ENCODE measurements around the gene LUC7L3.
"Not testable (repeated sequence)": the region's sequence is repeated elsewhere in the genome, so short reads cannot be mapped to it uniquely, and the experiment has no call there.

LUC7L3 gene

DNA sequence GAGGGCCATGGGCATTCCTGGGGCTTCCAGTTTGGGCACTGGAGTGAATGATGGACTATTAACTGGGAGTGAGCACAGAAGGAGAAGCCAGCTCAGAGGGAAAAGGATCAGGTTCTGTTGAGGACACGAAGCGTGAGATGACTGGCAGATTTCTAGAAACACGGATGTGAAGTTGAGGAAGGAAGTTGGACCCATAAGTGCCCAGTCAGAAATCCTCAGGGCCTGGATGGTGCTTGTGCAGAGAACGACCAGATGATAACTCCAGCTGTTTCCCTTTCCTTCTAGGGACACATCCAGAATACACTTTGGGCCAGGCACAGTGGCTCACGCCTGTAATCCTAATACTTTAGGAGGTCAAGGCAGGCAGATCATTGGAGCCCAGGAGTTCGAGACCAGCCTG, 71.2 kb downstream of the LUC7L3 start:
- no peak for DNase-seq

DNA sequence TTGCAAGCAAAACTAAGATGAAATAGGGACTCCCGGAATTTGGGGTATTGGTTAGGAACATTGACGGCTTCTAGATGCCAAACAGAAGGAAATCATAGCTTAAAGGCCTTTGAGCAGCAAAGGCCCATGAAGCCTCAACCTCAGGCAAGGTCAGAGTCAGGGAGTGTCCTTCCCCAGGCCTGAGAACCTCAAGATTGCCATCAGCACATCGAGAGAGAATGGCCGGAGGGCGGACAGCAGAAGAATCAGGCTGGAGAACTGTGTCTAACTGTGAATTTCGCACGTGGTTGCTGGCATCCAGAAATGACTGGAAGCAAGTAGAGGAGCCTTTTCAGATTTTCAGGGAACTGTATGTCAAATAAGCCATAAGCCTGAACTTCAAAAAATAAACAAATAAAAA, 72.7 kb downstream of the LUC7L3 start:
- DNase-seq = no peak

DNA sequence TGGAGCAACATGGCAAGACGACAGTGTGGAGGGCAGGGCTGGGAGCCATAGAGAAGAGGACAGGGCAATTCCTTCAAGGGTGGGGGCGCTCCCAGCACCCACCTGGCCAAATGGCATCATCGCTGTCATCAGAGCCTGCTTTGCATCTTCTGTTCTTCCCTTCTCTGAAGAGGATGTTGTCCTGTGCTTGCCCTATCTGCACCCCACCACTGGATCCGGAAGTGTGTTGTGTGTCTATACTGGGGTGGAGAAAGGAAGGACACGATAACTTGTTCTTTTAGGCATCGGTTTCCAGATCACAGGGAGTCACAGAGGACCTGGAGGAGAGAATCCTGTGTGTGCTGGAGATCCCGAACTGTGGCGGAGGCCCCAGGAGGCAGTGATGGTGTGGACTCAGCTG, 73.6 kb downstream of the LUC7L3 start:
- DNase-seq = no peak

DNA sequence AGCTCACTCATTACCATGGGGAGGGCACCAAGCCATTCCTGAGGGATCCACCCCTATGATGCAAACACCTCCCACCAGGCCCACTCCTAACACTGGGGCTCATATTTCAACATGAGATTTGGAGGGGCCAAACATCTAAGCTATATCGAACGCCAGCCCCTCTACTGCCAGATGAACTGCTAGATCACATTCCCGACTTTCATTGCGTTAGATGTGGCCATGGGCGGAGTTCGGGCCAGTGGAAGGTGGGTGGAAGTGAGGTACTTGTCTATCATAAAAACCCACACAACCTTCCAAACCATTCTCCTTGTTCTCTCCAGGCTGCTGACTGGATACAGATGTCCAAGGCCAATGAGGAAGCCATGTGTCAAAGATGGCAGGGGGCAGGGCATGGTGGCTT, 75.0 kb downstream of the LUC7L3 start:
- no peak for DNase-seq

DNA sequence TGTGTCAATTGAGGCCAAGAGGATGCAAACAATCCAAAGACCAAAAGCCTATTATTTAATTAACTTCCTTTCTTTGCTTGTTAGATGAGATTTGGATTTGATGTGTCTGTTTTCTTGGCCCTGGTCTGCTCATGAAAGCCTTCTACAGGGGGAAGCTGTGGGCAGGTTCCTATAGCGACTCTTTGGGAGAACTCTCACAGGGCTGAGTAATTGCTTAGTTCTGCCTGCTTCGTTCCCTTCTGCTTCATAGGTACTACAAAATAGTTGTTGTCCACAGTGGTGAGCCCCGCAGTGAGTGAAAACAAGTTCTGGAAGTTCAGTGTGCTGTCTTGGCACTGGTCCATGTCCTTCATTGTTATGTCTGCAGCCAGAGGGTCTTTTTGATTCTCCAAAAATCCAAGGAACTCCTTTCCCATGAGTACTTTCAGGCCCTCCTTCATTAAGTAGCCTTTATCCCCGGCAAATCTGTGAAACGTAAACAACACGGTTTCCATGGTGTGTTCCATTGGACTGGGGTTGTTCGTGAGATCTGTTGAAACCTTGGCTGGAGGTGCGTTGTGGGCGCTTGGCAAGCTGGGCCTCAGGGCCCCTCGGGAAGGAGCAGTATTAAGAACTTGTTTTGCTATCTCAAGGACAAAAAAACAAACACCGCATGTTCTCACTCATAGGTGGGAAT, 77.9 kb downstream of the LUC7L3 start:
- DNase-seq = no peak

DNA sequence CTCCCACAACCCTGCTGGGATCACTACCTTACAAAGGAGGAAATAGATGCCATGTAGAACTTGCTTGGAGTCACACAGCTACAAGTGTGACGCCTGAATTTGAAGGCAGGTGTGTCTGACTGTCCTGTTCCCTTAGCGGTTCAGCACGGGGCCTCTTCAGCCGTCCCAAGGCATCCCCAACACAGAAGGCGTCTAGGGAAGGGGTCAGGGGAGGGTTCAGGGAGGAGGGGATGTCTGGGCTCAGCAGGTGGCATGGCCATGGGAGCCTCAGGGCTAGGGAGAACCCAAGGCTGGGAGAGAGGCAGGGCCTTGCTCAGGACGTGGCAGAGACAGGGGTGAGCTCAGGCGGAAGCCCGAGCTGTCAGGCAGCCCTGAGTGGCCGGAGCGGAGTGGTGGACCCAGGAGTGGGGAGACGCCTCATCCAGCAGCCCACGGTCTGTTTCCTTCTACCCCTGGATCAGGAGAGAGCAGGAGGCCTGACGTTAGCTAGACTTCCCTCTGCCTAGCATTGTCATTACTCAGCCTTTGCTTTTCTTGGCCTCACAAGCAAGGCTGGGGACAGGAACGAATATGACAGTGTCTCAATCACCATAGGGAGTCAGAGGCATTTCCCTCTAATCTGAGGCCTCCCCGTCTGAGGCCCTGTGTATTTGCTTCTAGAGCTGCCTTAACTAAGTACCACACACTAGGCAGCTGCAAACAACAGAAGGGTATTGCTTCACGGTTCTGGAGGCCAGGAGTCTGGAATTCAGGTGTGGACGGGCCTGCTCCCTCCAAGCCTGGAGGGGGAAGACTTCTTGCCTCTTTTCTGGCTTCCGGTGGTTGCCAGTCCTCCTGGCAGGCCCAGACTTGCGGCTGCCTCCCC, 79.3 kb downstream of the LUC7L3 start:
- DNase-seq = no peak

DNA sequence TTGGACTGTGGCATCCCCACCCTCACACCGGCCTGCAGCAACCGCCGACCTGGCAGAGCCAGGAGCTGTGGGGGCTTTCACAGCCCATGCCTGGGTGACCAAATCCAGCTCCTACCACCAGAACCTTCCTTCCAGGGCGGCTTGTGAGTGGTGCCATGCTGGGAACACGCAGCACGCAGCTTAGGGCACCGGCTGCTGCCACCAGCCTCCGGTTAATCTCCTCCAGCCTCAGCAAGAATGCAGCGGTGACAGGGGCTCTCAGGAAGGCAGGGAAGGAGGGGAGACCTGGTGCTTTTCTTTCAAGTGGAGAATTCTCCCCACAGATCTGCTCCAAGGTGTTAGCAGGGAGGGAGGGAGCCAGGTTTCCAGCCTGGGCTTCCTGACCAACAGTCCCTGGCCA, 80.2 kb downstream of the LUC7L3 start:
- no peak for DNase-seq

DNA sequence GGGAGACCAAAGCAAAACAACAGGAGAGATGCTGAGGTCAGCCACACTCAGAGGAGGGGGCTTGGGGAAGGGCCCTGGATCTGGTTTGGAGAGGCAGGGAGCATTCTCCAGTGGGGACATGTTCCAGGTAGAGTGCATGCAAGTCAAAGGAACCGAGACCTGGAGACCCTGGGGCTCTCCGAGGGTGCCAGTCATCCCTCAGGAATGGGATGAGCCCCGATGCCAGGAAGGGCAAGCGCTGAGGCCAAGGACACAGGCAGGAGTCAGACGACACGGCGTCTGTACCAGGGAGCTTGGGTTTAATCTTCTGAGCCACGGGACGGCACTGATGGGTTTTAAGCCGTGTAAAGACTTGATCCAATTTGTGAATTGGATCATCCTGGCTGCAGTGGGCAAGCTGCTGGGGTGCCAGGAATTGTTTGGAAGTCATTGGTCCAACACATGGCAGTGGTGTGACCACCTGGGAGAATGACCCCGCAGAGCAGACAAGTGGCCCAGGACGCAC, 80.8 kb downstream of the LUC7L3 start:
- DNase-seq = no peak

DNA sequence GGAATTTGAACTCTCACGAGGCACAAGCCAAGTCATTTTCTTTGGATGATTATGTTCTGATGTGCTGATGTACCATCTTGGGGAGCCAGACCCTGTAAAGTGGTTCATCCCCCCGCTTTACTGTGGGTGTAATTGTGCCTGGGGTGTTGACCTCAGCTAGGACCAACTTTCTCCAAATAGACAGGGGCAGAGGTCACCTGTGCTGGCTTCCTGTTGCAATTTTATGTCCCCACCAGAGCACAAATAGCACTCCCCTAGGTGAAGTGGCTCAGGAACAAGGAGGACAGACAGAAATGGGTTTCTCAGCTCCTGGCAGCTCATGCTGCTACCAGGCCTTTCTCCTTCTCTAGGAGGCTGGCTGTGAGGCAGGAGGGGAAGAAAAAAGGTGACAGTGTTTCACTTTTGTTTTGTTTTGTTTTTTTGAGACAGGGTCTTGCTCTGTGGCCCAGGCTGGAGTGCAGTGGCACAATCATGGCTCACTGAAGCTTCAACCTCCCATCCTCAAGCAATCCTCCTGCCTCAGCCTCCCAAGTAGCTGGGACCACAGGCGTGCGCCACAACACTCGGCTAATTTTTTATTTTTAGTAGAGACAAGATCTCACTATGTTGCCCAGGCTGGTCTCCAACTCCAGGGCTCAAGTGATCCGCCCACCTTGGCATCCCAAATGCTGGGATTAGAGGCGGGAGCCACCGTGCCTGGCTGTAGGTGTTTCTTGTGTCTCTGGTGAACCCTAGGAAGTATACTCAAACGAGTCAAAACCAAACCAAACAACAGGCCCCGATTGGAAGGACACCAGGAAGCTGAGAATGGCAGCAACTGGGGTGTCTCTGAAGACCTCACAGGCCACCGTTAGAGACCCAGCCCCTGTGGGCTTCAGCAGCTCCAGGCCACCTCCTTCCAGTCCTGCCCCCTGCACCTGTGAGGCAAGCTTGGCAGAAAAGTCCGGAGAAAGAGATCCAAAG, 83.5 kb downstream of the LUC7L3 start:
- no peak for DNase-seq

DNA sequence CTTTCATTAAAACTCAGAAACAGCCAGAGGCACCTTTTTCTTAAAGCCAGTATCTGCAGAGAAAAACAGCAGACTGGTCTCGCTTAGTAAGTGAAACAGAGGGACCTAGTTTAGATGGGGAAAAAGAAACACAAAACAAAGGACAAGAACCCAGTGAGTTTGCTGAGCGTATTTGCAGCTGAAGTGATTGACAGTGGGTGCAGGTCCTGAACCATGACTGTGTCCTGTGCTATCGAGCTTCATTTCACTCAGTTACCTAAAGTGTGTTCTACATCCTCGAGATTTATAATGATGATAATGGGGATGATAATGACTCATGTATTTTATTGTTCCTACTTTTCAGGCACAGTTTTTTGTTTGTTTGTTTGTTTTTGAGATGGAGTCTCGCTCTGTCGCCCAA, 84.3 kb downstream of the LUC7L3 start:
- DNase-seq = no peak

DNA sequence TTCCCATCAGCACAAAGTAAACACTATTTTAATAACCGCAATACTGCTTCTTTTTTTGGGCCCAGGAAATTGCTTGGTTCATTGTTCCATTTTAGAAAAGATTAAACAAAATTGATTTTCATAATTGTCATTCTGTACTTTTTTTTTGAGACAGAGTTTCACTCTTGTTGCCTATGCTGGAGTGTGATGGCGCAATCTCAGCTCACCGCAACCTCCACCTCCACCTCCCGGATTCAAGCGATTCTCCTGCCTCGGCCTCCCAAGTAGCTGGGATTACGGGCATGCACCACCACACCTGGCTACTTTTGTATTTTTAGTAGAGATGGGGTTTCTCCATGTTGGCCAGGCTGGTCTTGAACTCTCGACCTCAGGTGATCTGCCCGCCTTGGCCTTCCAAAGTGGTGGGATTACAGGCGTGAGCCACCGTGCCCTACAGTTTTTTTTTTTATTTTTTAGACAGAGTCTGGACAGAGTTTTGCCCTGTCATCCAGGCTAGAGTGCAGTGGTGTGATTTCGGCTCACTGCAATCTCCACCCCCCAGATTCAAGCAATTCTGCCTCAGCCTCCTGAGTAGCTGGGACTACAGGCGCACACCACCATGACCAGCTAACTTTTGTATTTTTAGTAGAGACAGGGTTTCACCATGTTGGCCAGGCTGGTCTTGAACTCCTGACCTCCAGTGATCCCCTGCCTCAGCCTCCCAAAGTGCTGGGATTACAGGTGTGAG, 85.5 kb downstream of the LUC7L3 start:
- DNase-seq = not testable (repeated sequence)

DNA sequence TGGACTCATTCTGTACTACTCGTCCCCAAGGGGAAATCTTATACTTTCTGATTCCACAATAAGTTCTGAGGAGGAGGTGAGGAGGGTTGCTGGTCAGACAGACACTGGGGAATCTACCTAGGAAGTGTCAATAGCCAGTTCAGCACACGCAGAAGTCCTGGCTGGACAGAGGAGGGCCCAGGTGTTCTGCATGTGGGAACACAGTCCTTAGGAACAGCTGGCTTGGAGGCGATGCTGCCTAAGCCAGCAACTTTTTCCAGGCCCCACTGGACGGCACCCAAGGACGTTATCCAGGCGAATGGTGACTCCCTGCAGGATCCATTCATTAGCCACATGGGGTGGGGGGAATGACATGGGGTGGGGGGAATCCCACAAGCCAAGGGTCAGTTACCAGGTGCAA, 86.1 kb downstream of the LUC7L3 start:
- no peak for DNase-seq
